ENCODE results near the gene RIC8A.

- TF ChIP-seq, protein P1, sequence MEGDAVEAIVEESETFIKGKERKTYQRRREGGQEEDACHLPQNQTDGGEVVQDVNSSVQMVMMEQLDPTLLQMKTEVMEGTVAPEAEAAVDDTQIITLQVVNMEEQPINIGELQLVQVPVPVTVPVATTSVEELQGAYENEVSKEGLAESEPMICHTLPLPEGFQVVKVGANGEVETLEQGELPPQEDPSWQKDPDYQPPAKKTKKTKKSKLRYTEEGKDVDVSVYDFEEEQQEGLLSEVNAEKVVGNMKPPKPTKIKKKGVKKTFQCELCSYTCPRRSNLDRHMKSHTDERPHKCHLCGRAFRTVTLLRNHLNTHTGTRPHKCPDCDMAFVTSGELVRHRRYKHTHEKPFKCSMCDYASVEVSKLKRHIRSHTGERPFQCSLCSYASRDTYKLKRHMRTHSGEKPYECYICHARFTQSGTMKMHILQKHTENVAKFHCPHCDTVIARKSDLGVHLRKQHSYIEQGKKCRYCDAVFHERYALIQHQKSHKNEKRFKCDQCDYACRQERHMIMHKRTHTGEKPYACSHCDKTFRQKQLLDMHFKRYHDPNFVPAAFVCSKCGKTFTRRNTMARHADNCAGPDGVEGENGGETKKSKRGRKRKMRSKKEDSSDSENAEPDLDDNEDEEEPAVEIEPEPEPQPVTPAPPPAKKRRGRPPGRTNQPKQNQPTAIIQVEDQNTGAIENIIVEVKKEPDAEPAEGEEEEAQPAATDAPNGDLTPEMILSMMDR (IDR thresholded peaks at IDR 0.05) = no peak
- TF ChIP-seq POLR2A (IDR thresholded peaks at IDR 0.05) = no peak
These were observed 36.9 kb downstream of the RIC8A start for GRCh38 chr11:244376-244775.
